HG02623 (cell line): Measurements from ENCODE around the gene IKZF5.

Source experiments
- ATAC-seq: cut with Tn5 transposase; IDR thresholded peaks from one replicate; pipeline ENCODE4 v1.9.1; 2021; ENCODE audit warnings: moderate library complexity; ENCODE audit not compliant: unreplicated experiment

The IKZF5 gene

GRCh38 chr10:122983898-122984297, 24.7 kb downstream of the IKZF5 start:
- ATAC-seq: no peak

DNA sequence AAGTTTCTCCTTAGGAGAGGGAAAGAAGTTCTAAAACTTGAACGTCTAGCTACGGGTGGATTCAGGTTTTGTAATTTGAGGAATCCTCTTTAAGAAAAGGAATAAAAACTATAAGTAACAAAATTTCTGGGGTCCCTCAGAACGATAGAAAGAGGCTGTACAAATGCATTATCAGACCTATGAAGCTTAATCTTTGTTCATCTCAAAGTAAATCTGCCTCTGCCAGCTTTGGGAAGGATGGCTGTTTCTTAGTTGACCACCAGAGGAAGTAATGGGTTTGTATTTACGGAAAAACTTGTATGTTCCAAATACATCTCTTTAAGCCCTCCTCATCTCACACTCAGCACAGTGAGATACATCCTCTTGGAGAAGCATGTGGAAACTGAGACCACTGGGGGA, 27.5 kb downstream of the IKZF5 start:
- ATAC-seq: no peak

DNA sequence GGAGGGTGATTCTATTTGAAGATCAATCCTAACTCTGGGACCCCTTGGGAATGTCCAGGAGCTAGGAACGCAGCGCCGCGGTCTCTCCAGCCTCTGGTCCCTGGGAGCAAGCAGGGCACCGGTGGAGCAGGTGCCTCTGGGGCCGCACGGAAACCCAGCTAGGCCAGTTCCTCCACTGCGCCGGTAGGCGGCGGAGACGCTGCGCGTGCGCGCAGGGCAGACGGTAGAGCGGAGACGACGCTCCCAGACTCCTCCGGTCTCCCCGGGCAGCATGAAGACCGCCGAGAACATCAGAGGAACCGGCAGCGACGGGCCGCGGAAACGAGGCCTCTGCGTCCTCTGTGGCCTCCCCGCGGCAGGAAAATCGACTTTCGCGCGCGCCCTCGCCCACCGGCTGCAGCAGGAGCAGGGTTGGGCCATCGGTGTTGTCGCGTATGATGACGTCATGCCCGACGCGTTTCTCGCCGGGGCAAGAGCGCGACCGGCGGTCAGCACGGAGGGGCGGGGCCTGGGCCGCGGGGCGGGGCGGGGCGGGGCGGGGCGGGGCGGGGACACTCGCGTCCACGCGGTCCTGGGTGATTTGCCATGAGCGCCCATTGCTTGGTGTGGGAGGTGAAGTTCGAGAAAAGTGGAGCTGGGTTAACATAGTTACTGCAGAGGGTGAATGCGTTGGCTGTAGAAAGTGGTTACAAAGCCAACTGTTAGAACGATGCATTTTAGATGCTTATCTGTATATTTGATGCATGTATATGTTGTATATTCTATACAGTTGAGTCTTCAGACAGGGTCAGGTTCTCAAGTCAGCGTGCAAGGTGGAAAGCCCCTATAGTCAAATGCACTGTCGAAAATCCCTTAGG, 28.2 kb downstream of the IKZF5 start, which contains the start of gene PSTK:
TSS of gene PSTK (plus strand) at position 193 of the 857 bp plus-strand sequence. CDS start at position 272, 79 bp downstream.
- peak; percentile 97 for ATAC-seq

GRCh38 chr10:122974543-122975064, 34.0 kb downstream of the IKZF5 start:
- no peak for ATAC-seq

DNA sequence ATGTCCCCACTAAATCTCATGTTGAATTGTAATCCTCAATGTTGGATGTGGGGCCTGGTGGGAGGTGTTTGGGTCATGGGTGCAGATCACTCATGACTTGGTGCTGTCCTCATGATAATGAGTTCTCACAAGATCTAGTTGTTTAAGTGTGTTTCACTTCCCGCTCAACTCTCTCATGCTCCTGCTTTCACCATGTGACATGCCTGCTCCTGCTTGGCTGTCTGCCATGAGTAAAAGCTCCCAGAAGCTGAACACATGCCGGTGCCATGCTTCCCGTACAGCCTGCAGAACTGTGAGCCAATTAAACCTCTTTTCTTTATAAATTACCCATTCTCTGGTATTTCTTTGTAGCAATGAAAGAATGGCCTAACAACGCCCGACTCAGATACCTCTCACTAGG, 34.6 kb downstream of the IKZF5 start:
- no peak for ATAC-seq

DNA sequence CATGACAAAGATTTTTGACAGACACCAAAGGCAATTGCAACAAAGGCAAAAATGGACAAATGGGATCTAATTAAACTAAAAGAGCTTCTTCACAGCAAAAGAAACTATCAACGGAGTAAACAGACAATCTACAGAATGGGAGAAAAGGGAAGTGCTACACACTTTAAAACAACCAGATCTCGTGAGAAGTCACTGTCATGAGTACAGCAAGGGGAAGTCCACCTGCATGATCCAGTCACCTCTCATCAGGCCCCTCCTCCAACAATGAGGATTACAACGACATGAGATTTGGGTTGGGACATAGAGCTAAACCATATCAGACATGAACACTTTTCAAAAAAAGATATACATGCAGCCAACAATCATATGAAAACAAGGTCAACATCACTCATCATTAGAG, 39.9 kb downstream of the IKZF5 start:
- no peak for ATAC-seq

- ATAC-seq: no peak
Measured at GRCh38 chr10:122966879-122967278, 41.7 kb downstream of the IKZF5 start.

- ATAC-seq: no peak
Measured at GRCh38 chr10:122962405-122962804, 46.2 kb downstream of the IKZF5 start.

DNA sequence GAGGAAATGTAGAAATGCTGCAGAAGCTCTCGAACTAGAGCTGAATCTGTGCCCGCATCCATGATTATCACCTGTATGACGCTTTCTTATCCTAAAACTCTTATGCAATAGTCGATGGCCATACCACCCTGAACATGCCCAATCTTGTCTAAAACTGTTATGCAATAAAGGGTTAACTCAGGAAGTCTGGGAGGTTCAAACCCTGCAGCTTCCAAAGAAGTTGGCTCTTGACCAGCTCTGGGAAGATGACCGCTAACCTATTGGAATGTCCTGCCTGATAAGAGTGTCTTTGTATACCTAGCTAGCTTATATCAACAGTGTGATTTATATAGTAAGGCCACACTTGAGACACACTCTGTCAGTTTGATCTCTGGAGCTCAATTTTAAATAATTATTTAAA, 51.1 kb downstream of the IKZF5 start:
- ATAC-seq: no peak

GRCh38 chr10:122955892-122956291, 52.7 kb downstream of the IKZF5 start:
- no peak for ATAC-seq

DNA sequence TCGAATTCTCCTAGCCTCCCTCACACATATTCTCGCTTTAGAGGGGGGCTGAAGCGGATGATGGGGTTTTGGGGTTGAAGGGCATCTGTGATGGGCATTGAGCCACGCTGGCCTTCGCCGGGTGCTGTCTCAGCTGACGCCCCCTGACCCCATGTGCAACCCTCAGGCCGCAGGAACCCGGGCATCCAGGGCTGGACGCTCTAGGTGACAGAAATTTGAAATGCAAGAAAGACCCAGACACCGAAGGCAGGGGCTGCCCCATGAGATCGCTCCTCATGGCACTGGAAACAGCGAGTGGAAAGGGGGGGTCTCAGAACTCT, 53.9 kb downstream of the IKZF5 start:
- no peak for ATAC-seq

GRCh38 chr10:122953902-122954730, 54.5 kb downstream of the IKZF5 start, which contains the start of gene C10orf88:
C10orf88 (minus strand) TSS chr10:122954227; CDS start chr10:122954178, 49 bp downstream.
- peak; percentile 98 for ATAC-seq

DNA sequence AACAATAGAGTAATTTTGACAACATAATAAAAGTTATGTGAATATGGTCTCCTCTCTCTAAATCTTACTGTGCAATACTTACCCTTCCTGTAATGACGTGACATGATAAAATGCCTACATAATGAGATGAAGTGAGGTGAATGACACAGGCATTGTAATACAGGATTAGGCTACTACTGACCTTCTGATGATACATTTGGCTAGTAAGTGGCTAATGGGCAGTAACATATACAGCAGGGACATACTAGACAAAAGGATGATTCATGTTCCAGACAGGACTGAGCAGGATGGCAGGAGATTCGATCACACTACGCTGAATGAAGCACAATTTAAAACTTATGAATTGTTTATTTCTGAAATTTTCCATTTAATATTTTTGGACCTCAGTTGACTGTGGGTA, 59.3 kb downstream of the IKZF5 start:
- no peak for ATAC-seq
